Natural killer cell (primary cell): ENCODE measurements around the gene SPSB3. TPM values are rescaled to one million over a fixed set of nuclear protein-coding genes. Genes with fewer than 3 reads are reported as not detected.
"Not testable (repeated sequence)": the region's sequence is repeated elsewhere in the genome, so short reads cannot be mapped to it uniquely, and the experiment has no call there.

Experiments used
- ATAC-seq, 3 donors: fragments of 150-1000 bp in 2 of 3; fragments of 200-7000 bp in 1 of 3; cut with Tn5 transposase; 1 replicate in 1 of 3; 2 replicates in 2 of 3; pipeline ENCODE4 v1.10.0; 2021; ENCODE audit warnings: mild to moderate bottlenecking in 2 of 3, moderate library complexity in 2 of 3
- DNase-seq, 2 donors: peaks; one replicate each; pipeline versions ENCODE4 v3.0.0 to v3.0.0-alpha.2; 2013 to 2021; ENCODE audit warnings: mixed read lengths in 1 of 2
- H3K27ac ChIP-seq: one replicate; pipeline ENCODE4 v1.5.1; 2013; ENCODE audit warnings: mild to moderate bottlenecking, low read length
- H3K27me3 ChIP-seq: one replicate; pipeline ENCODE4 v1.6.1; 2013; ENCODE audit warnings: low read length; ENCODE audit not compliant: control insufficient read depth, insufficient read depth
- H3K36me3 ChIP-seq: one replicate; pipeline ENCODE4 v1.6.1; 2013; ENCODE audit warnings: low read length; ENCODE audit not compliant: control insufficient read depth, insufficient read depth
- H3K4me1 ChIP-seq: one replicate; pipeline ENCODE4 v1.6.1; 2013; ENCODE audit warnings: low read length; ENCODE audit not compliant: control insufficient read depth, insufficient read depth
- H3K4me3 ChIP-seq: one replicate; pipeline ENCODE4 v1.5.1; 2013; ENCODE audit warnings: low read length
- H3K9me3 ChIP-seq: one replicate; pipeline ENCODE4 v1.6.1; 2013; ENCODE audit warnings: low read length; ENCODE audit not compliant: control insufficient read depth, insufficient read depth
- H3K27ac Mint-ChIP-seq, 2 donors: one replicate each; pipeline ENCODE4 v1.8.0; 2022; ENCODE audit warnings: mild to moderate bottlenecking in 2 of 2, mixed read lengths in 2 of 2, moderate library complexity in 1 of 2
- H3K27me3 Mint-ChIP-seq, 2 donors: one replicate each; pipeline ENCODE4 v1.8.0; 2022; ENCODE audit warnings: low read depth in 2 of 2, mixed read lengths in 2 of 2
- H3K36me3 Mint-ChIP-seq: one replicate; pipeline ENCODE4 v1.8.0; 2022; ENCODE audit warnings: mixed read lengths
- H3K4me1 Mint-ChIP-seq, 2 donors: one replicate each; pipeline ENCODE4 v1.8.0; 2022; ENCODE audit warnings: mixed read lengths in 2 of 2
- H3K4me3 Mint-ChIP-seq: one replicate; pipeline ENCODE4 v1.8.0; 2022; ENCODE audit warnings: mild to moderate bottlenecking, moderate library complexity, mixed read lengths
- H3K9me3 Mint-ChIP-seq, 2 donors: one replicate each; pipeline ENCODE4 v1.8.0; 2022; ENCODE audit warnings: mixed read lengths in 2 of 2
- WGBS: methylation state at CpG from one replicate; pipeline ENCODE4 v1.1.7; 2013; ENCODE audit warnings: missing lambda C conversion rate; ENCODE audit not compliant: insufficient coverage; 5-methylcytosine and 5-hydroxymethylcytosine counted together
- intact Hi-C: fragments of 100-400 bp; cut with micrococcal nuclease; formaldehyde crosslinking; loops from one replicate; pipeline ENCODE4 v1.14.2; 2022
- total RNA-seq, 4 donors: library from RNA; stranded (reverse); fragments of 120-200 nt in 1 of 4; gene quantifications; one replicate each; pipeline versions ENCODE4 v1.2.3 to v1.2.4, GENCODE V29; 2013 to 2022
- TF ChIP-seq, protein P1 (sequence below): fragments of 200-600 bp; IDR thresholded peaks from one replicate; pipeline ENCODE4 v1.8.0; 2022; ENCODE audit warnings: antibody characterized with exemption

The SPSB3 gene
- total RNA-seq, 3 donors from 2014 or later (not counting 1 experiment from before 2014, with no cell fraction given): 100 to 122 (median 110) TPM

DNA sequence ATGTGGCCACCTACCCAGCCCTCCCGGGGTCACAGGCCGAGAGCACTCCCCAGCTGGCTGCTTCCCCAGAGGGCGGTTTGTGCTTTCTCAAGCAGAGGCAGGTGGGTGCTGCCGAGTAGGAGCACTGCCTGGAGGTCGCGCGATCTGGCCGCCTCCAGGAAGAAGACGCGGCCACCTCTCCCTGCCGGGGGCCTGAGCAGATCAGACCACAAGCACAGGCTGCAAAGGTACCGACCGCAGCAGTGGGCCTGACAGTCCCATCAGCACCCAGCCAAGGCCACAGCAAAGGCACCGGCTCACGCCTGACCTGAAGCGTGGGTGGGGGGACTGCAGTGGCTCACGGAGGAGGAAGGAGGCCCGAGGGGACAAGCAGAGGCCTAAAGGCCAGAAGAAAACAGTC lies 26.3 kb upstream of the SPSB3 start:
- Mint-ChIP-seq H3K4me3 (no peak overlapping the region), H3K27me3 (no peaks in the 10 kb centered on the region), H3K4me1 (peaks cover 7 to 8% of the 10 kb centered on the region in 2 donors), H3K9me3 (no peaks in the 10 kb centered on the region), H3K36me3 (no peaks in the 10 kb centered on the region), H3K27ac (no peak overlapping the region)
- intact Hi-C loops: no loop called here
- TF ChIP-seq, protein P1, sequence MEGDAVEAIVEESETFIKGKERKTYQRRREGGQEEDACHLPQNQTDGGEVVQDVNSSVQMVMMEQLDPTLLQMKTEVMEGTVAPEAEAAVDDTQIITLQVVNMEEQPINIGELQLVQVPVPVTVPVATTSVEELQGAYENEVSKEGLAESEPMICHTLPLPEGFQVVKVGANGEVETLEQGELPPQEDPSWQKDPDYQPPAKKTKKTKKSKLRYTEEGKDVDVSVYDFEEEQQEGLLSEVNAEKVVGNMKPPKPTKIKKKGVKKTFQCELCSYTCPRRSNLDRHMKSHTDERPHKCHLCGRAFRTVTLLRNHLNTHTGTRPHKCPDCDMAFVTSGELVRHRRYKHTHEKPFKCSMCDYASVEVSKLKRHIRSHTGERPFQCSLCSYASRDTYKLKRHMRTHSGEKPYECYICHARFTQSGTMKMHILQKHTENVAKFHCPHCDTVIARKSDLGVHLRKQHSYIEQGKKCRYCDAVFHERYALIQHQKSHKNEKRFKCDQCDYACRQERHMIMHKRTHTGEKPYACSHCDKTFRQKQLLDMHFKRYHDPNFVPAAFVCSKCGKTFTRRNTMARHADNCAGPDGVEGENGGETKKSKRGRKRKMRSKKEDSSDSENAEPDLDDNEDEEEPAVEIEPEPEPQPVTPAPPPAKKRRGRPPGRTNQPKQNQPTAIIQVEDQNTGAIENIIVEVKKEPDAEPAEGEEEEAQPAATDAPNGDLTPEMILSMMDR: no peak
- no peaks in the 10 kb centered on the region for H3K27me3 ChIP-seq
- no peaks in the 10 kb centered on the region for H3K4me1 ChIP-seq
- H3K36me3 ChIP-seq: peaks cover 16% of the 10 kb centered on the region
- 89% methylated on average over 17 of the region's 18 CpGs for WGBS
- ATAC-seq (no peak), DNase-seq (no peak)
- H3K27ac ChIP-seq: no peak overlapping the region
- no peaks in the 10 kb centered on the region for H3K9me3 ChIP-seq
- H3K4me3 ChIP-seq: no peak overlapping the region

DNA sequence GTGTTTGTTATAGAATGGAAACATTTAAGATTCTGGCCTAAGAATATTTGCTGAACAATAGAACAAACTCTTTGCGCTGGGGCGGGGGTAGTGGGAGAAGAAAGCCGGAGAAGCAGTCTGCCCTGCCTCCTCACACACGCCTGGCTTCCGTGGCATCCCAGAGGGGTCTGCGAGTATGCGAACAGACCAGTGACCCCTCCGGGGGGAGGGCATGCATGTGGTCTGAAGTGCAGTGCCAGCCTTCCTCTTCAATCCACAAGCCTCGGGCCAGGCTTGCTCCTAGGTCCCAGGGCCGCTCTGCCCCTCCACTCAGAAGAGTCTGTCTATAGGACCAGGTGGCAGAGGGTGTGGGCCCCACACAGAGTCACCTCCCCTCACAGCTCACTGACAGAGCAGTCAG lies 25.3 kb upstream of the SPSB3 start:
- TF ChIP-seq, protein P1: no peak
- no peak overlapping the region for H3K27ac Mint-ChIP-seq
- no peak overlapping the region for H3K4me3 Mint-ChIP-seq
- no peaks in the 10 kb centered on the region for H3K4me1 ChIP-seq
- no peaks in the 10 kb centered on the region for H3K9me3 ChIP-seq
- H3K9me3 Mint-ChIP-seq: no peaks in the 10 kb centered on the region
- H3K27me3 ChIP-seq: no peaks in the 10 kb centered on the region
- DNase-seq (no peak), ATAC-seq (no peak)
- intact Hi-C loops: no loop called here
- H3K27ac ChIP-seq: no peak overlapping the region
- H3K36me3 Mint-ChIP-seq: no peaks in the 10 kb centered on the region
- WGBS: 92% methylated on average over 10 of the region's 10 CpGs
- peaks cover 16% of the 10 kb centered on the region for H3K36me3 ChIP-seq
- H3K4me3 ChIP-seq: no peak overlapping the region
- no peaks in the 10 kb centered on the region for H3K27me3 Mint-ChIP-seq
- H3K4me1 Mint-ChIP-seq: no peaks in the 10 kb centered on the region

DNA sequence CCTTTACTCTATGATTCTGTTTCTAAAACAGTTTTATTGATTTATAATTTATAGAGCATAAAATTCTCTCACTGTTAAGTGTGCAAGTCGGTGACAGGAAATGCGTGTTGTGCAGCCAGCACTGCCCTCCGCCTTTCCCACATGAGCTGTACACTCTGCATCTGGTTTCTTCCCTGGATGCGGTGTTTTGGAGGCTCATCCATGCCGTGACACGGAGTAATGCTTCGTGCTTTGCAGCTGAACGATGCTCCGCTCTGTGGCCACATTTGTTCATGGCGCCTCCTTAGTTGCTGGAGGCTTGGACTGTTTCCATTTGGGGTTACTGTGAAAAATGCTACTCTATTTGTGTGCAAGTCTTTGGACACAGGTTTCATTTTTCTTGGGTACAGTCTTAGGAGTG lies 18.3 kb upstream of the SPSB3 start:
- Histone ChIP-seq H3K36me3 (no peaks in the 10 kb centered on the region), H3K27ac (no peak overlapping the region), H3K9me3 (peaks cover 4% of the 10 kb centered on the region), H3K27me3 (no peaks in the 10 kb centered on the region), H3K4me1 (no peaks in the 10 kb centered on the region), H3K4me3 (no peak overlapping the region)
- DNase-seq (no peak), ATAC-seq (no peak)
- no peaks in the 10 kb centered on the region for H3K4me1 Mint-ChIP-seq
- H3K27me3 Mint-ChIP-seq: no peaks in the 10 kb centered on the region
- no peaks in the 10 kb centered on the region for H3K9me3 Mint-ChIP-seq
- no peak overlapping the region for H3K4me3 Mint-ChIP-seq
- no peaks in the 10 kb centered on the region for H3K36me3 Mint-ChIP-seq
- WGBS: 92% methylated on average over 10 of the region's 10 CpGs
- TF ChIP-seq, protein P1: no peak
- intact Hi-C loops: no loop called here
- H3K27ac Mint-ChIP-seq: no peak overlapping the region

DNA sequence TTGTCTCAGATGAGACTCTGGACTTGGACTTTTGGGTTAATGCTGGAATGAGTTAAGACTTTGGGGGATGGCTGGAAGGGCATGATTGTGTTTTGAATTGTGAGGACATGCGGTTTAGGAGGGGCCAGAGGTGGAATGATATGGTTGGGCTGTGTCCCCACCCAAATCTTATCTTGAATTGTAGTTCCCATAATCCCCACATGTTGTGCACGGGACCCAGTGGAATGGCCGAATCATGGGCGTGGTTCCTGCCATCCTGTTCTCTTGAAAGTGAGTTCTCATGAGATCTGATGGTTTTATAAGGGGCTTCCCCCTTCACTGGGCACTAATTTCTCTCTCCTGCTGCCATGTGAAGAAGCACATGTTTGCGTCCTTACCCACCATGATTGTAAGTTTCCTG lies 16.9 kb upstream of the SPSB3 start:
- H3K9me3 ChIP-seq, H3K27ac ChIP-seq, H3K27me3 Mint-ChIP-seq, H3K4me3 Mint-ChIP-seq, DNase-seq, H3K4me1 Mint-ChIP-seq, H3K27me3 ChIP-seq, ATAC-seq, H3K4me3 ChIP-seq, intact Hi-C loops, H3K4me1 ChIP-seq, H3K27ac Mint-ChIP-seq, H3K36me3 ChIP-seq, H3K9me3 Mint-ChIP-seq, H3K36me3 Mint-ChIP-seq: not testable (repeated sequence)
- 90% methylated on average over 5 of the region's 5 CpGs for WGBS
